ENCODE data around the gene GLT1D1. TPM values are rescaled to one million over a fixed set of nuclear protein-coding genes. Genes with fewer than 3 reads are reported as not detected.

Gene GLT1D1
- polyA plus RNA-seq, 1 of the 3 experiments (the other 2 are of a cell fraction) = 0.05 TPM

GRCh38 chr12:128974881-128975280 lies 121.6 kb downstream of the GLT1D1 start:
- ChIA-PET POLR2A (no interaction called here), CTCF (no interaction called here)
- Histone ChIP-seq H3K4me2 (no peak overlapping the region), H3F3A (replicated peaks; ENCODE audit: insufficient read depth) (no peaks in the 10 kb centered on the region), H3K9ac (no peak overlapping the region), H3K36me3 (replicated peaks in 1 of 2; ENCODE audit: control insufficient read depth in 1 of 2, insufficient read depth in 2 of 2, low read length in 1 of 2) (no peaks in the 10 kb centered on the region), H3K27ac (ENCODE audit: low read depth in 2 of 2, low read length in 1 of 2) (no peak overlapping the region), H2AFZ (ENCODE audit: low read depth) (no peak overlapping the region), H4K20me1 (ENCODE audit: insufficient read depth) (no peaks in the 10 kb centered on the region), H3K27me3 (ENCODE audit: insufficient read depth) (no peaks in the 10 kb centered on the region), H3K9me3 (no peaks in the 10 kb centered on the region), H3K79me2 (ENCODE audit: insufficient read depth) (no peaks in the 10 kb centered on the region), H3K4me1 (ENCODE audit: control insufficient read depth in 1 of 2, insufficient read depth in 2 of 2, low read depth in 1 of 2, low read length in 1 of 2) (peaks cover 0 to 3% of the 10 kb centered on the region in 2 experiments; a peak in 1 of 4 replicates), H3K9me2 (no peaks in the 10 kb centered on the region), H3K4me3 (ENCODE audit: low read depth in 2 of 2, low read length in 1 of 2) (no peak overlapping the region)
- TF ChIP-seq POLR2AphosphoS5 (IDR thresholded peaks at IDR 0.05; ENCODE audit: low read depth, low read length) (no peak), NRF1 (IDR thresholded peaks at IDR 0.05; ENCODE audit: low read depth, low read length) (no peak), MXI1 (IDR thresholded peaks at IDR 0.05; ENCODE audit: low read depth, low read length) (no peak), REST (IDR thresholded peaks at IDR 0.05; ENCODE audit: low read depth, low read length) (no peak), RFX5 (IDR thresholded peaks at IDR 0.05; ENCODE audit: low read length) (no peak), USF1 (IDR thresholded peaks at IDR 0.05; ENCODE audit: borderline replicate concordance, low read depth) (no peak), RAD21 (IDR thresholded peaks at IDR 0.05; ENCODE audit: low read length) (no peak)
- WGBS (ENCODE audit: low lambda C conversion rate) = 48% methylated on average over 7 of the region's 11 CpGs
- no peak for DNase-seq

- Histone ChIP-seq H4K20me1 (ENCODE audit: insufficient read depth) (no peaks in the 10 kb centered on the region), H3K4me1 (ENCODE audit: control insufficient read depth in 1 of 2, insufficient read depth in 2 of 2, low read depth in 1 of 2, low read length in 1 of 2) (no peaks in the 10 kb centered on the region), H3K9me2 (no peaks in the 10 kb centered on the region), H3K79me2 (ENCODE audit: insufficient read depth) (no peaks in the 10 kb centered on the region), H3K27me3 (ENCODE audit: insufficient read depth) (no peaks in the 10 kb centered on the region), H3K36me3 (replicated peaks in 1 of 2; ENCODE audit: control insufficient read depth in 1 of 2, insufficient read depth in 2 of 2, low read length in 1 of 2) (no peaks in the 10 kb centered on the region), H3K4me3 (ENCODE audit: low read depth in 2 of 2, low read length in 1 of 2) (no peak overlapping the region), H3K4me2 (no peak overlapping the region), H3K9ac (no peak overlapping the region), H3K9me3 (no peaks in the 10 kb centered on the region), H2AFZ (ENCODE audit: low read depth) (no peak overlapping the region), H3F3A (replicated peaks; ENCODE audit: insufficient read depth) (no peaks in the 10 kb centered on the region), H3K27ac (ENCODE audit: low read depth in 2 of 2, low read length in 1 of 2) (no peak overlapping the region)
- ChIA-PET CTCF (interaction anchor here (1.1 kb wide), 1 partner anchor 14 kb away, joined by 3 read pairs; no protein-coding TSS in a partner anchor), POLR2A (no interaction called here)
- 57% methylated on average over 22 of the region's 22 CpGs for WGBS (ENCODE audit: low lambda C conversion rate)
- DNase-seq = no peak
- TF ChIP-seq POLR2AphosphoS5 (IDR thresholded peaks at IDR 0.05; ENCODE audit: low read depth, low read length) = no peak
- TF ChIP-seq NRF1 (IDR thresholded peaks at IDR 0.05; ENCODE audit: low read depth, low read length) = no peak
- TF ChIP-seq EP300 (IDR thresholded peaks at IDR 0.05; ENCODE audit: borderline replicate concordance in 1 of 2, low read depth in 1 of 2, low read length in 1 of 2) = no peak
- TF ChIP-seq ELF1 (IDR thresholded peaks at IDR 0.05) = no peak
- TF ChIP-seq TAF1 (IDR thresholded peaks at IDR 0.05; ENCODE audit: borderline replicate concordance, low read depth, low read length) = no peak
- no peak for TF ChIP-seq ZBTB33 (IDR thresholded peaks at IDR 0.05; ENCODE audit: borderline replicate concordance, low read depth)
- TF ChIP-seq MEF2A (IDR thresholded peaks at IDR 0.05; ENCODE audit: borderline replicate concordance, low read depth) = no peak
- TF ChIP-seq IRF3 (IDR thresholded peaks at IDR 0.05; ENCODE audit: low read depth, low read length) = no peak
- no peak for TF ChIP-seq GATA2 (CRISPR knock-in tag; IDR thresholded peaks at IDR 0.05)
- TF ChIP-seq SMC3 (IDR thresholded peaks at IDR 0.05; ENCODE audit: low read depth, low read length) = no peak
- TF ChIP-seq USF1 (IDR thresholded peaks at IDR 0.05; ENCODE audit: borderline replicate concordance, low read depth) = no peak
- TF ChIP-seq MXI1 (IDR thresholded peaks at IDR 0.05; ENCODE audit: low read depth, low read length) = no peak
These were observed 123.0 kb downstream of the GLT1D1 start for GRCh38 chr12:128976120-128976738.
